Psoas muscle (tissue), 8 donors: ENCODE results near the gene RNU5D-1. TPM values are rescaled to one million over a fixed set of nuclear protein-coding genes. Genes with fewer than 3 reads are reported as not detected.
"Not testable (repeated sequence)": the region's sequence is repeated elsewhere in the genome, so short reads cannot be mapped to it uniquely, and the experiment has no call there.

Source experiments
- ATAC-seq, 4 donors: fragments of 200-7000 bp; cut with Tn5 transposase; one replicate each; pipeline ENCODE4 v1.9.1; 2020; ENCODE audit warnings: moderate library complexity in 3 of 4, mild to moderate bottlenecking in 2 of 4
- DNase-seq, 2 donors: peaks; one replicate each; pipeline ENCODE4 v3.0.0-alpha.2; 2020
- H3K27ac ChIP-seq: fragments of 200-600 bp; one replicate; pipeline ENCODE4 v1.8.0; 2022
- H3K27me3 ChIP-seq, 3 donors: fragments of 200-600 bp in 1 of 3; one replicate each; pipeline versions ENCODE4 v1.6.1 to v1.8.0; 2013 to 2022; ENCODE audit warnings: low read length in 2 of 3, mild to moderate bottlenecking in 2 of 3, moderate library complexity in 1 of 3; ENCODE audit not compliant: insufficient read depth in 3 of 3
- H3K36me3 ChIP-seq, 2 donors: fragments of 200-600 bp in 1 of 2; one replicate each; pipeline versions ENCODE4 v1.6.1 to v1.8.0; 2013 to 2022; ENCODE audit warnings: low read depth in 1 of 2, mild to moderate bottlenecking in 1 of 2, moderate library complexity in 1 of 2; ENCODE audit not compliant: insufficient read depth in 1 of 2
- H3K4me1 ChIP-seq: fragments of 200-600 bp; one replicate; pipeline ENCODE4 v1.8.0; 2022
- H3K4me3 ChIP-seq: fragments of 200-600 bp; one replicate; pipeline ENCODE4 v1.8.0; 2022; ENCODE audit warnings: mild to moderate bottlenecking
- H3K9me3 ChIP-seq: fragments of 200-600 bp; one replicate; pipeline ENCODE4 v1.8.0; 2022
- WGBS, 3 donors: extraction: QIAGEN DNeasy Blood & Tissue Kit; methylation state at CpG; one replicate each; pipeline versions ENCODE4 v1.1.6 to v1.1.7; 2013; 5-methylcytosine and 5-hydroxymethylcytosine counted together
- intact Hi-C, 2 donors: fragments of 100-400 bp; cut with DNase I; formaldehyde crosslinking; loops; one replicate each; pipeline versions ENCODE4 v1.11.0 to v1.14.2; 2022
- polyA plus RNA-seq, 3 donors: library from polyadenylated mRNA; stranded (reverse); fragments of 200-250 nt; gene quantifications; one replicate each; pipeline ENCODE4 v1.2.3, GENCODE V29; 2013
- total RNA-seq, 4 donors: library from RNA; stranded (reverse); fragmentation: NEBNext Ultra II Directional in 2 of 4; extraction: Animal tissue kit (Norgen Biotek cat#: 25700) in 2 of 4; gene quantifications; one replicate each; pipeline versions ENCODE4 v1.2.1 to v1.2.4, GENCODE V29; 2021 to 2023
- TF ChIP-seq, protein P1 (sequence below): fragments of 200-600 bp; IDR thresholded peaks from one replicate; pipeline ENCODE4 v1.8.0; 2022; ENCODE audit warnings: antibody characterized with exemption
- donor health status: healthy with polysubstance abuse.
- donor health status: DM: no; HTN: no; CAD: no; lungs with moderate emphysema.
- donor health status: Bipolar disorder and iron deficiency.
- donor health status: healthy.
- donor health status: DM: yes; HTN: yes; CAD: no.
- donor health status: DM: no; HTN: no; CAD: no.
- donor health status: DM: no; HTN: no; CAD: no.
- donor health status: DM: yes; HTN: yes; CAD: no.

The RNU5D-1 gene
- total and polyA plus RNA-seq, 7 donors = not detected

- Histone ChIP-seq H3K4me3 (no peak overlapping the region), H3K4me1 (no peaks in the 10 kb centered on the region), H3K36me3 (no peaks in the 10 kb centered on the region), H3K9me3 (no peaks in the 10 kb centered on the region), H3K27ac (no peak overlapping the region), H3K27me3 (peaks cover 0 to 3% (median 2%) of the 10 kb centered on the region in 3 donors)
- DNase-seq (no peak), ATAC-seq (no peak)
- intact Hi-C loops = no loop called here
- TF ChIP-seq, protein P1, sequence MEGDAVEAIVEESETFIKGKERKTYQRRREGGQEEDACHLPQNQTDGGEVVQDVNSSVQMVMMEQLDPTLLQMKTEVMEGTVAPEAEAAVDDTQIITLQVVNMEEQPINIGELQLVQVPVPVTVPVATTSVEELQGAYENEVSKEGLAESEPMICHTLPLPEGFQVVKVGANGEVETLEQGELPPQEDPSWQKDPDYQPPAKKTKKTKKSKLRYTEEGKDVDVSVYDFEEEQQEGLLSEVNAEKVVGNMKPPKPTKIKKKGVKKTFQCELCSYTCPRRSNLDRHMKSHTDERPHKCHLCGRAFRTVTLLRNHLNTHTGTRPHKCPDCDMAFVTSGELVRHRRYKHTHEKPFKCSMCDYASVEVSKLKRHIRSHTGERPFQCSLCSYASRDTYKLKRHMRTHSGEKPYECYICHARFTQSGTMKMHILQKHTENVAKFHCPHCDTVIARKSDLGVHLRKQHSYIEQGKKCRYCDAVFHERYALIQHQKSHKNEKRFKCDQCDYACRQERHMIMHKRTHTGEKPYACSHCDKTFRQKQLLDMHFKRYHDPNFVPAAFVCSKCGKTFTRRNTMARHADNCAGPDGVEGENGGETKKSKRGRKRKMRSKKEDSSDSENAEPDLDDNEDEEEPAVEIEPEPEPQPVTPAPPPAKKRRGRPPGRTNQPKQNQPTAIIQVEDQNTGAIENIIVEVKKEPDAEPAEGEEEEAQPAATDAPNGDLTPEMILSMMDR = no peak
- WGBS, 3 donors = 60 to 69% (median 65%) methylated on average over 6 of the region's 6 CpGs
Measured at GRCh38 chr1:44705470-44705869, 25.5 kb downstream of the RNU5D-1 start.

DNA sequence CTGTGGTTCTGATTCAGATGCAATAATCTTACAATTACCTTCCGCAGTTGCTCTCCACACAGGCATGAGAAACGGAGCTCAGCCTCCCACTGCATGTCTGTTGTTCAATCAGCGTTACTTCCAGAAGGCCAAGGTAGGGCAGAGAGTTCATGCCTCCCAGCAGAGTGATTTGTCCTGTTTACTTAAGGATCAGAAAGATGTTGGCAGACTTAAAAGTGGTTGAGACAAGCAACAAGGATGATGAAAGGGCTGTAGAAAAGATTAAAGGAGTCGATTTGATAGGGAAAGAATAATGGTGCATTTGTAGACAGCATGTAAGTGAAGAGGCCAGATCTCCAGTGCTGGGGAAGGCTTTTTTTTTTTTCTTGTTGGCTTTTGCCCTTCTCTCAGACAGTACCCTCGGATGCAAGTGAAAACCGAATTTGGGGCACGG lies 29.8 kb downstream of the RNU5D-1 start:
- Histone ChIP-seq H3K4me1 (no peaks in the 10 kb centered on the region), H3K4me3 (no peak overlapping the region), H3K36me3 (no peaks in the 10 kb centered on the region), H3K9me3 (no peaks in the 10 kb centered on the region), H3K27me3 (no peaks in the 10 kb centered on the region), H3K27ac (no peak overlapping the region)
- TF ChIP-seq, protein P1 = no peak
- intact Hi-C loops = no loop called here
- no peak for DNase-seq
- no peak for ATAC-seq
- WGBS, 3 donors = 76 to 80% (median 78%) methylated on average over 7 of the region's 7 CpGs

GRCh38 chr1:44700573-44700972 lies 30.4 kb downstream of the RNU5D-1 start:
- TF ChIP-seq, protein P1 = no peak
- H3K4me1 ChIP-seq = no peaks in the 10 kb centered on the region
- no peak overlapping the region for H3K27ac ChIP-seq
- no peaks in the 10 kb centered on the region for H3K9me3 ChIP-seq
- no peaks in the 10 kb centered on the region for H3K27me3 ChIP-seq
- no peak overlapping the region for H3K4me3 ChIP-seq
- intact Hi-C loops = no loop called here
- WGBS, 3 donors = 71 to 83% (median 79%) methylated on average over 1 of the region's 1 CpG
- ATAC-seq (no peak), DNase-seq (no peak)
- no peaks in the 10 kb centered on the region for H3K36me3 ChIP-seq

GRCh38 chr1:44699375-44699774 lies 31.6 kb downstream of the RNU5D-1 start:
- DNase-seq, H3K9me3 ChIP-seq, H3K27ac ChIP-seq, H3K4me1 ChIP-seq, H3K36me3 ChIP-seq, intact Hi-C loops, H3K4me3 ChIP-seq, ATAC-seq, H3K27me3 ChIP-seq: not testable (repeated sequence)
- 89 to 97% (median 92%) methylated on average over 9 of the region's 9 CpGs for WGBS, 3 donors

DNA sequence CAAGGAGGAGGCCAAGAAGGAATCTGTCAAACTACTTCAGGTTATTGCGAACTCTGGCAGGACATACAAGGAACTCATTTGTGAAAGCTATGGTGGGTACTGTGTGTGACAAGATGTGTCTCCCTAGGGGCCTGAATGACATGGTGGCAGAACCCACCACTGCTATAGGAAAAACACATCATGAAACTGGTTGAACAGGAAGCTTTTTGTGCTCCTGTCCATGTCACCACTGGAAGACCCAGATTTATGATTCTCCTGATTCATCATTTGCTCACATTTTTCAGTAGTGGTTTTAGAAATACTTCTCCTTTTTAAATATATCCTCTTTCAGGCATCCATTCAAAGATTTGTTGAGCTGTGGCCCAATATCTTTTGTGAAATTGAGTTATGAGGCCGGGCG lies 32.8 kb downstream of the RNU5D-1 start:
- no peak overlapping the region for H3K27ac ChIP-seq

More for the DNA sequence above, 32.8 kb downstream of the RNU5D-1 start:
- DNase-seq = no peak
- no peak overlapping the region for H3K4me3 ChIP-seq
- no peaks in the 10 kb centered on the region for H3K27me3 ChIP-seq
- no peaks in the 10 kb centered on the region for H3K9me3 ChIP-seq
- no peaks in the 10 kb centered on the region for H3K4me1 ChIP-seq
- no peak for ATAC-seq
- TF ChIP-seq, protein P1 = no peak
- intact Hi-C loops = no loop called here
- 93 to 96% (median 95%) methylated on average over 3 of the region's 3 CpGs for WGBS, 3 donors
- no peaks in the 10 kb centered on the region for H3K36me3 ChIP-seq
